Right lobe of liver (tissue), 6 donors: ENCODE results near the gene PITPNB. TPM values are rescaled to one million over a fixed set of nuclear protein-coding genes. Genes with fewer than 3 reads are reported as not detected.

Source experiments
- ATAC-seq, 4 donors: fragments of 200-7000 bp; cut with Tn5 transposase; one replicate each; pipeline ENCODE4 v1.9.1; 2020; ENCODE audit warnings: mild to moderate bottlenecking in 4 of 4, moderate library complexity in 4 of 4
- DNase-seq, 3 donors: peaks; one replicate each; pipeline ENCODE4 v3.0.0-alpha.2; 2020
- H3K27ac ChIP-seq, 3 donors: fragments of 200-600 bp; one replicate each; pipeline ENCODE4 v1.8.0; 2022
- H3K27me3 ChIP-seq, 2 donors: fragments of 200-600 bp; one replicate each; pipeline ENCODE4 v1.8.0; 2022
- H3K36me3 ChIP-seq, 4 donors: fragments of 200-600 bp; sonication (generic) in 1 of 4; one replicate each; pipeline versions ENCODE4 v1.5.1 to v1.8.0; 2017 to 2022; ENCODE audit warnings: control low read depth in 1 of 4
- H3K4me1 ChIP-seq, 4 donors: fragments of 200-600 bp; sonication (generic) in 1 of 4; one replicate each; pipeline versions ENCODE4 v1.5.1 to v1.8.0; 2017 to 2022; ENCODE audit warnings: control low read depth in 1 of 4
- H3K4me3 ChIP-seq, 3 donors: fragments of 200-600 bp; one replicate each; pipeline ENCODE4 v1.8.0; 2022
- H3K9me3 ChIP-seq, 4 donors: fragments of 200-600 bp; sonication (generic) in 1 of 4; one replicate each; pipeline versions ENCODE4 v1.5.1 to v1.8.0; 2017 to 2022; ENCODE audit warnings: control low read depth in 1 of 4
- CTCF ChIP-seq, 4 donors: fragments of 200-600 bp in 3 of 4; fragments of 450-650 bp in 1 of 4; IDR thresholded peaks; one replicate each; pipeline versions ENCODE4 v1.5.1 to v1.8.0; 2016 to 2022; ENCODE audit warnings: antibody characterized with exemption in 4 of 4, mild to moderate bottlenecking in 2 of 4
- POLR2A ChIP-seq: fragments of 450-650 bp; IDR thresholded peaks from one replicate; pipeline ENCODE4 v1.6.1; 2017; ENCODE audit warnings: antibody characterized with exemption, mild to moderate bottlenecking
- WGBS: methylation state at CpG from one replicate; pipeline ENCODE4 v1.1.6; 2018; ENCODE audit warnings: low coverage, low lambda C conversion rate; ENCODE audit not compliant: insufficient coverage; ENCODE audit errors: missing lambda C conversion rate; 5-methylcytosine and 5-hydroxymethylcytosine counted together
- intact Hi-C, 2 donors: fragments of 100-400 bp; cut with DNase I; formaldehyde crosslinking; loops; one replicate each; pipeline versions ENCODE4 v1.11.2 to v1.14.1; 2022
- total RNA-seq, 6 experiments: library from RNA; depleted of rRNA in 2 of 6; stranded (reverse); fragments of >200 nt in 2 of 6; fragmentation: NEBNext Ultra II Directional in 3 of 6; extraction: Animal tissue kit (Norgen Biotek cat#: 25700) in 3 of 6; gene quantifications; one replicate each; pipeline versions ENCODE4 v1.1.0 to v1.2.4, GENCODE V29; 2016 to 2023
- donor health status: DM: no; HTN: yes; CAD: no.
- donor health status: DM: no; HTN: no; CAD: no.
- donor health status: DM: no; HTN: no; CAD: no.
- donor health status: DM: no; HTN: yes; CAD: no.
- donor health status: DM: no; HTN: yes; CAD: no.

PITPNB gene
- total RNA-seq, 6 experiments from 2014 or later: 28.7 to 60.6 (median 37.6) TPM

- DNase-seq (no peak), ATAC-seq (no peak)
- intact Hi-C loops: no loop called here
- Histone ChIP-seq H3K9me3 (no peaks in the 10 kb centered on the region), H3K4me3 (no peak overlapping the region), H3K36me3 (no peaks in the 10 kb centered on the region), H3K27ac (no peak overlapping the region), H3K27me3 (no peaks in the 10 kb centered on the region), H3K4me1 (peaks cover 0 to 5% (median 0%) of the 10 kb centered on the region in 4 donors)
- 72% methylated on average over 6 of the region's 6 CpGs for WGBS
- TF ChIP-seq POLR2A: no peak
- no peak for TF ChIP-seq CTCF (IDR thresholded peaks at IDR 0.05)
Measured at GRCh38 chr22:27814993-27815392, 104.1 kb downstream of the PITPNB start.

GRCh38 chr22:27811778-27812177 lies 107.3 kb downstream of the PITPNB start:
- Histone ChIP-seq H3K36me3 (no peaks in the 10 kb centered on the region), H3K4me1 (peaks cover 0 to 5% (median 0%) of the 10 kb centered on the region in 4 donors), H3K27me3 (no peaks in the 10 kb centered on the region), H3K4me3 (no peak overlapping the region), H3K27ac (no peak overlapping the region), H3K9me3 (no peaks in the 10 kb centered on the region)
- no peak for DNase-seq
- 95% methylated on average over 2 of the region's 3 CpGs for WGBS
- no peak for ATAC-seq
- intact Hi-C loops: no loop called here
- no peak for TF ChIP-seq POLR2A
- no peak for TF ChIP-seq CTCF (IDR thresholded peaks at IDR 0.05)

- no peaks in the 10 kb centered on the region for H3K27me3 ChIP-seq
- H3K4me1 ChIP-seq: peaks cover 0 to 5% (median 0%) of the 10 kb centered on the region in 4 donors
- H3K9me3 ChIP-seq: no peaks in the 10 kb centered on the region
- intact Hi-C loops: no loop called here
- H3K27ac ChIP-seq: no peak overlapping the region
- no peak overlapping the region for H3K4me3 ChIP-seq
- WGBS: 28% methylated on average over 5 of the region's 15 CpGs
- ATAC-seq: peak; percentile 64 to 92 (median 78)
- peak in 2 of 3 donors; percentile 65 to 73 for DNase-seq
- no peaks in the 10 kb centered on the region for H3K36me3 ChIP-seq
- TF ChIP-seq POLR2A (no peak), CTCF (IDR thresholded peaks at IDR 0.05) (no peak)
Measured at GRCh38 chr22:27810609-27811151, 108.4 kb downstream of the PITPNB start.

- TF ChIP-seq POLR2A: no peak
- no peak for TF ChIP-seq CTCF (IDR thresholded peaks at IDR 0.05)
- DNase-seq (no peak), ATAC-seq (peak in 1 of 4 donors; percentile 19)
- H3K27me3 ChIP-seq: no peaks in the 10 kb centered on the region
- peaks cover 0 to 5% (median 0%) of the 10 kb centered on the region in 4 donors for H3K4me1 ChIP-seq
- no peaks in the 10 kb centered on the region for H3K9me3 ChIP-seq
- no peak overlapping the region for H3K4me3 ChIP-seq
- 53% methylated on average over 6 of the region's 17 CpGs for WGBS
- intact Hi-C loops: loop anchor here in 1 of 2 donors (10.0 kb wide), 1 partner anchor 195 kb away; no protein-coding TSS in a partner anchor
- no peaks in the 10 kb centered on the region for H3K36me3 ChIP-seq
- no peak overlapping the region for H3K27ac ChIP-seq
Measured at GRCh38 chr22:27809700-27810608, 109.1 kb downstream of the PITPNB start.
